Esophagus squamous epithelium (tissue), 4 donors: ENCODE measurements around the gene KCTD14.

Source experiments
- POLR2A ChIP-seq, 4 donors: fragments of 450-650 bp; IDR thresholded peaks; one replicate each; pipeline ENCODE4 v1.6.1; 2017; ENCODE audit warnings: antibody characterized with exemption in 4 of 4, mild to moderate bottlenecking in 4 of 4, moderate library complexity in 3 of 4
- TF ChIP-seq, protein P1 (sequence below), 6 experiments: fragments of 450-650 bp in 4 of 6; fragments of 200-600 bp in 2 of 6; sonication (generic) in 2 of 6; IDR thresholded peaks; one replicate each; pipeline ENCODE4 v1.5.1; 2016 to 2019; ENCODE audit warnings: antibody characterized with exemption in 6 of 6, mild to moderate bottlenecking in 4 of 6, moderate library complexity in 4 of 6

DNA sequence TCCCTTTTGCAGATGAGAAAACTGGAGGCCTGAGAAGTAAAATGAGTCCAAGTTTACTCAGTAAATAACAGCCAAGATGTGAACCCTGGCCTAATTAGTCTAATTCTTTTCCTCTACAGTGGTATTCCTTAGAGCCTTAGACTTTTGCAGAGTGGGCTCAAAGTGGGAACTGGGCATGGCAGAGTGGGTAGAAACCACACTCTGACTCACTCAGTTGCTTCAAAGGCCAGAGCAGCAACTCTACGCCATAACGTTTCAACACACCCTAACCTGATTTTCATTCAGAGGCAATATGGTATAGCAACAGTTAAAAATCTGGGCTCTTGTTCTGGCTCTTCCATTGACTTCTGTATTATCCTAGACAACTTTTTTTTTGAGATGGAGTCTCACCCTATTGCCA lies 43.4 kb upstream of the KCTD14 start:
- TF ChIP-seq, protein P1, sequence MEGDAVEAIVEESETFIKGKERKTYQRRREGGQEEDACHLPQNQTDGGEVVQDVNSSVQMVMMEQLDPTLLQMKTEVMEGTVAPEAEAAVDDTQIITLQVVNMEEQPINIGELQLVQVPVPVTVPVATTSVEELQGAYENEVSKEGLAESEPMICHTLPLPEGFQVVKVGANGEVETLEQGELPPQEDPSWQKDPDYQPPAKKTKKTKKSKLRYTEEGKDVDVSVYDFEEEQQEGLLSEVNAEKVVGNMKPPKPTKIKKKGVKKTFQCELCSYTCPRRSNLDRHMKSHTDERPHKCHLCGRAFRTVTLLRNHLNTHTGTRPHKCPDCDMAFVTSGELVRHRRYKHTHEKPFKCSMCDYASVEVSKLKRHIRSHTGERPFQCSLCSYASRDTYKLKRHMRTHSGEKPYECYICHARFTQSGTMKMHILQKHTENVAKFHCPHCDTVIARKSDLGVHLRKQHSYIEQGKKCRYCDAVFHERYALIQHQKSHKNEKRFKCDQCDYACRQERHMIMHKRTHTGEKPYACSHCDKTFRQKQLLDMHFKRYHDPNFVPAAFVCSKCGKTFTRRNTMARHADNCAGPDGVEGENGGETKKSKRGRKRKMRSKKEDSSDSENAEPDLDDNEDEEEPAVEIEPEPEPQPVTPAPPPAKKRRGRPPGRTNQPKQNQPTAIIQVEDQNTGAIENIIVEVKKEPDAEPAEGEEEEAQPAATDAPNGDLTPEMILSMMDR (IDR thresholded peaks at IDR 0.05) = no peak
- TF ChIP-seq POLR2A (IDR thresholded peaks at IDR 0.05) = no peak
